Measurements from ENCODE around the gene CPNE4.
"Not testable (repeated sequence)": the region's sequence is repeated elsewhere in the genome, so short reads cannot be mapped to it uniquely, and the experiment has no call there.

The CPNE4 gene

DNA sequence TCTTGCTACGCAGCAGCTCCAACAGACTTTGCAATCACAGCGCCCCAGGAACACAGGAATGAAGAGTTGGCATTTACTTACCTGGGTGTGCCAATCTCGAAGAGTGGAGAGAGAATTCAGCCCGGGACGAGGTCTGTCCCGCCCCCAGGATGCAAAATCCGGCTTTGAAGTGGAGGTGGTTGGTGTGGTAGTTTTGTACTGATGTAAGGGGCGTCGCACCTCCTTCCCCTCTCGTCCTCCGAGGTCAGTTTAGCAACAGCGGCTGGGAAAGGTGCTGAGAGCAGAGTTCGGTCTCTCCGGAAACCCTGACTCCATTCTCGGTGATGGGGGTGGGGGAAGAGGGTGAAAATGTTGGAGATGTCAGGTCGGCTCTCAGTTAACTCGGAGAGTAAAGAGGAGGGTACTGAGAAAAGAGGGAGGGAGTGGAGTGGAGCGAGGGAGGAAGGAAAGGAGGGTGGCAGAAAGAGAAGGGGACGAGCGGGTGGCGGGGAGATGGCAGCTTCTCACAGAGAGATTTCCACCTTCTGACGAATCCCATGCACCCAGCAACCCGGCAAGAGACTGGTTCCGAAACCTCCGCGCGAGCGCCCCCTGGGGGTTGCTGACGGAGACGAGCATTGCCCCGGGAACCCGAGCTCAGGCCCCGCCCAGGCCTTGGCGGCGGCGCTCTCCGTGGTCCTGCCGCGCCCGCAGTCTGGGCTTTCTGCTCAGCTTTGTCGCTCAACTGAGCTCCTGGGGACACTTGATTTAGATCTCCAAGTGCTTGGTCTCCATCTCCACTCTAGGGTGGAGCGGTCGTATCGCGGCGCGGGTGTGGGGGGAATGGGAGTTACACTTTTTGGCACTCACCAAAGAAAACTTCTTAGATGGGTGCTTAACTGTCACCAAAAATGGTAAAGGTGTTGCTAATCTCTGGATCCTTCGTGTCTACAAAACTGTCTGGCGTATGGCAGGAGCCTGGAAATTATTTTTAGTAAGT lies at the start of gene CPNE4:
Gene CPNE4, minus strand, starts transcription at position 529 of the 979 bp plus-strand sequence.
- peaks cover 51% of the 10 kb centered on the region for H3K27me3 Mint-ChIP-seq
- peak within 1 kb of the TSS; percentile 5 for H3K4me3 Mint-ChIP-seq
- no peaks in the 10 kb centered on the region for H3K36me3 Mint-ChIP-seq (ENCODE audit: low read depth)
- intact Hi-C loops (cut with micrococcal nuclease) = loop anchor here (10.0 kb wide), 1 partner anchor 360 kb away; no protein-coding TSS in a partner anchor
- H3K9me3 Mint-ChIP-seq = no peaks in the 10 kb centered on the region
- peaks cover 18% of the 10 kb centered on the region for H3K4me1 Mint-ChIP-seq (ENCODE audit: low read depth)
- no peak within 1 kb of the TSS for H3K27ac Mint-ChIP-seq

DNA sequence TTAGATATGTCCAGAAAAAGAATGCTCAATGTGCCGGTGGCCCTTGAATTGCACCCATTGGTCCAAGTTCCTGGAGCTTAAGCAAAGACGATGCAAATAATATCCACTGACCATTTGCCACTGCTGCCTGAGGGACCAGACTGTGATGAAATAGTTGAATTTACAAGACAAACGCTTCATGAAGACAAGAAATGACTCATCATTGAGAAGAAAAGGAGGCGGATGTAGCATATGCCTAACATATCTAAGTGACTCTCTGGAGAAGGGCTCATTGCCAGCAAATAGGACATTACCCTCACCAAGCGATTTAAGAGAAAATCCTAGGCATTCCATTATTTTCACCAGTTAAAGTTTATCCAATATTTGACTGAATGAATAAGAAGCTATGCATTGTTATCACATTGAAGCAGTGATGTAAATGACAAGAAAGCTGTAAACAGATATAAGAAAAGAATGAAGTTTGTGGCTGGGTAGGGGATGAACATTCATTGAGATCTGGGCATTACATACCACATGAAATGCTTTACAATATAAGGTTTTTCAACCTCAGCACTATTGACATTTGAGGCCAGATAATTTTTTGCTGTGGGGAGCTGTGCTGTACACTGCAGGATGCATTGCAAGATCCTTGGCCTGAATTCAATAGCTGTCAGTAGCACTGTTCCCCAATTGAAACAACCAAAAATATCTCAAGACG lies 48.9 kb upstream of the CPNE4 start:
- Mint-ChIP-seq H3K9me3 (no peaks in the 10 kb centered on the region), H3K4me3 (no peak overlapping the region), H3K27me3 (no peaks in the 10 kb centered on the region), H3K36me3 (ENCODE audit: low read depth) (no peaks in the 10 kb centered on the region), H3K27ac (no peak overlapping the region), H3K4me1 (ENCODE audit: low read depth) (no peaks in the 10 kb centered on the region)
- intact Hi-C loops (cut with micrococcal nuclease) = no loop called here

GRCh38 chr3:132083159-132083558 lies 48.3 kb upstream of the CPNE4 start:
- Mint-ChIP-seq H3K4me3 (no peak overlapping the region), H3K27me3 (no peaks in the 10 kb centered on the region), H3K4me1 (ENCODE audit: low read depth) (no peaks in the 10 kb centered on the region), H3K27ac (no peak overlapping the region), H3K36me3 (ENCODE audit: low read depth) (no peaks in the 10 kb centered on the region), H3K9me3 (no peaks in the 10 kb centered on the region)
- intact Hi-C loops (cut with micrococcal nuclease) = no loop called here

DNA sequence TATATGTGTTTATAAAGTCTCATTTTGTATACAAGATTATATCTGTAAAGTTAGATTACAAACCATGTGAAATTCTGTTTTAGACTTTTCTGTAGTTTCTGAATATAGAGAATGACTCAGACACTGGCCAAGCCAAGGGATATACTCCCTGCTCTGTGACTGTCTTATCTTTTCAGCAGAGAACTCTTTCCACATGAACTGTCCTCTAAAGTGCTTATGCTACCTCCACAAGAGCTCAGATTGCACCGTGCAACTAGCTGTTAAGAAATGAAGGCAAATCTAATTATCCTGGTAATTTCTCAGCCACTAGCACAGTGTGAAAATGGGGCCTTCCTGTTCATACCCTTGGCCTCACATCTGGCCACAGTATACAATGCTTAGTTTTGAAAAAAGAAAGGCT lies 44.3 kb upstream of the CPNE4 start:
- Mint-ChIP-seq H3K27me3 (no peaks in the 10 kb centered on the region), H3K36me3 (ENCODE audit: low read depth) (no peaks in the 10 kb centered on the region), H3K4me1 (ENCODE audit: low read depth) (no peaks in the 10 kb centered on the region), H3K4me3 (no peak overlapping the region), H3K9me3 (no peaks in the 10 kb centered on the region), H3K27ac (no peak overlapping the region)
- intact Hi-C loops (cut with micrococcal nuclease) = no loop called here

DNA sequence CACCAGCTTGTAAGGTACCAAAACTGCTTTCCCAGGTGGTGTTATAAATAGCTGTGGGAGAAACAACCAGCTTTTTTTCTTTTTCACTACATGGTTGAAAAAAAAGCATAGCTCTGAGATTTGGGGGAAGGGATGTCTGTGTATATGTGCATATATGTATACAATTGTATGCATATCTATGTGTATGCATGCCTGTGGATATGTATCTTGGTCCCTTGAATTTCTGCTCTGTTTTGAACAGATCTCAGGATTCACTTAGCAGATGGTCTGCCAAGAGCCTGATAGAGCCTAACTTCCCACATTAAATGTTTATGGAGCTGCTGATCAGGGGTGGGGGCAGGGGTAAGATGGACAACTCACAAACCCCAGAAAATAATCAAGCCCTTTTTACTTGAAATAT lies 39.0 kb upstream of the CPNE4 start:
- no peaks in the 10 kb centered on the region for H3K36me3 Mint-ChIP-seq (ENCODE audit: low read depth)
- intact Hi-C loops (cut with micrococcal nuclease) = no loop called here
- H3K27ac Mint-ChIP-seq = no peak overlapping the region
- H3K9me3 Mint-ChIP-seq = no peaks in the 10 kb centered on the region
- H3K4me3 Mint-ChIP-seq = no peak overlapping the region
- H3K27me3 Mint-ChIP-seq = peaks cover 1% of the 10 kb centered on the region
- H3K4me1 Mint-ChIP-seq (ENCODE audit: low read depth) = no peaks in the 10 kb centered on the region

- H3K36me3 Mint-ChIP-seq (ENCODE audit: low read depth) = no peaks in the 10 kb centered on the region
Observed at GRCh38 chr3:132071043-132071442, 36.2 kb upstream of the CPNE4 start.

GRCh38 chr3:132064114-132064513 lies 29.3 kb upstream of the CPNE4 start:
- Mint-ChIP-seq H3K36me3 (ENCODE audit: low read depth) (no peaks in the 10 kb centered on the region), H3K4me1 (ENCODE audit: low read depth) (no peaks in the 10 kb centered on the region), H3K27ac (no peak overlapping the region), H3K4me3 (no peak overlapping the region), H3K9me3 (no peaks in the 10 kb centered on the region), H3K27me3 (no peaks in the 10 kb centered on the region)
- intact Hi-C loops (cut with micrococcal nuclease) = no loop called here

More at GRCh38 chr3:132071043-132071442, 36.2 kb upstream of the CPNE4 start:
- Mint-ChIP-seq H3K27ac (no peak overlapping the region), H3K4me1 (ENCODE audit: low read depth) (no peaks in the 10 kb centered on the region), H3K9me3 (no peaks in the 10 kb centered on the region), H3K4me3 (no peak overlapping the region), H3K27me3 (peaks cover 1% of the 10 kb centered on the region)
- intact Hi-C loops (cut with micrococcal nuclease) = no loop called here

GRCh38 chr3:132062535-132062934 lies 27.7 kb upstream of the CPNE4 start:
- H3K9me3 Mint-ChIP-seq = no peaks in the 10 kb centered on the region
- no peaks in the 10 kb centered on the region for H3K4me1 Mint-ChIP-seq (ENCODE audit: low read depth)
- no peak overlapping the region for H3K4me3 Mint-ChIP-seq
- no peaks in the 10 kb centered on the region for H3K27me3 Mint-ChIP-seq
- H3K36me3 Mint-ChIP-seq (ENCODE audit: low read depth) = no peaks in the 10 kb centered on the region
- intact Hi-C loops (cut with micrococcal nuclease) = no loop called here
- no peak overlapping the region for H3K27ac Mint-ChIP-seq

- H3K9me3 Mint-ChIP-seq = no peaks in the 10 kb centered on the region
- no peaks in the 10 kb centered on the region for H3K4me1 Mint-ChIP-seq (ENCODE audit: low read depth)
- H3K27ac Mint-ChIP-seq = no peak overlapping the region
- H3K36me3 Mint-ChIP-seq (ENCODE audit: low read depth) = no peaks in the 10 kb centered on the region
- no peaks in the 10 kb centered on the region for H3K27me3 Mint-ChIP-seq
- H3K4me3 Mint-ChIP-seq = no peak overlapping the region
- intact Hi-C loops (cut with micrococcal nuclease) = no loop called here
Observed at GRCh38 chr3:132055872-132056271, 21.1 kb upstream of the CPNE4 start.

DNA sequence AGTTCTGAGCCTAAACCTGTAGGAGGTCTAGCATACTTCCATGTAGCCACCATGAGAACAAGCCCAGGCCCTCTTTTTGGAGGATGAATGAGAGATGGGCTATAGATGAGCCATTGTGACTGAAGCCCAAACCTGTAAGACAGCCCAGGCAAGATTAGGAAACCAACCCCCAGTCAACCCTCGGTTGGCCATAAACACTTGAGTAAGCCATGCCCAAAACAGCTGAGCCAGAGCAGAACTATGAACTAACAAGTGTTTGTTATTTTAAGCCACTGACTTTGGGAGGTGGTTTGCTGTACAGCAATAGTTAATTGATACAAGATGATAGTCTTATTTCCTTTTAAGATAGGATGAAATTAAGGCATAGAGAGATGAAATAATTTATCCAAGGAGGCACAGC lies 12.4 kb upstream of the CPNE4 start:
- Mint-ChIP-seq H3K9me3 (no peaks in the 10 kb centered on the region), H3K4me3 (no peak overlapping the region), H3K36me3 (ENCODE audit: low read depth) (no peaks in the 10 kb centered on the region), H3K27ac (no peak overlapping the region), H3K27me3 (no peaks in the 10 kb centered on the region), H3K4me1 (ENCODE audit: low read depth) (no peaks in the 10 kb centered on the region)
- intact Hi-C loops (cut with micrococcal nuclease) = no loop called here

- intact Hi-C loops (cut with micrococcal nuclease); H3K4me3 Mint-ChIP-seq; H3K27me3 Mint-ChIP-seq; H3K27ac Mint-ChIP-seq; H3K4me1 Mint-ChIP-seq (ENCODE audit: low read depth); H3K36me3 Mint-ChIP-seq (ENCODE audit: low read depth); H3K9me3 Mint-ChIP-seq: not testable (repeated sequence)
Observed at GRCh38 chr3:132044874-132045273, 10.1 kb upstream of the CPNE4 start.

DNA sequence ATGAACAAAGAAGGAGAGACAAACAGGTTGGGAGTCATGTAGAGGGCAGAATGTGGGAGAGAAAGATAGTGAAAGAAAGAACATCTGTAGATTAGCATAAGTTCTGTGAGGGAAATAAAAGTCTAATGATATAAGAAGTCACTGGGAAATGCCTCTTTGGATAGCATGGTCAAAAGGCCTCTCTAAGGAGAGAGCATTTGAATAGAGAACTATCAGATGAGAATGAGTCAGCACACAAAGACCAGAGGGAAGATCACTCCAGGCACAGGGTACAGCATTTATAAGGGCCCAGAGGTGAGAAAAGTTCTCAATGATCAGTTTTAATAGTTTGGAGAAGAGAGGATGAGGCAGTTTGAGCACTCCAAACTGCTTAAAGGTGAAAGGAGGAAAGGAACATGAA lies 7.9 kb upstream of the CPNE4 start:
- Mint-ChIP-seq H3K4me3 (no peak overlapping the region), H3K27ac (no peak overlapping the region), H3K9me3 (no peaks in the 10 kb centered on the region), H3K4me1 (ENCODE audit: low read depth) (no peaks in the 10 kb centered on the region), H3K36me3 (ENCODE audit: low read depth) (no peaks in the 10 kb centered on the region), H3K27me3 (no peaks in the 10 kb centered on the region)
- intact Hi-C loops (cut with micrococcal nuclease) = no loop called here

DNA sequence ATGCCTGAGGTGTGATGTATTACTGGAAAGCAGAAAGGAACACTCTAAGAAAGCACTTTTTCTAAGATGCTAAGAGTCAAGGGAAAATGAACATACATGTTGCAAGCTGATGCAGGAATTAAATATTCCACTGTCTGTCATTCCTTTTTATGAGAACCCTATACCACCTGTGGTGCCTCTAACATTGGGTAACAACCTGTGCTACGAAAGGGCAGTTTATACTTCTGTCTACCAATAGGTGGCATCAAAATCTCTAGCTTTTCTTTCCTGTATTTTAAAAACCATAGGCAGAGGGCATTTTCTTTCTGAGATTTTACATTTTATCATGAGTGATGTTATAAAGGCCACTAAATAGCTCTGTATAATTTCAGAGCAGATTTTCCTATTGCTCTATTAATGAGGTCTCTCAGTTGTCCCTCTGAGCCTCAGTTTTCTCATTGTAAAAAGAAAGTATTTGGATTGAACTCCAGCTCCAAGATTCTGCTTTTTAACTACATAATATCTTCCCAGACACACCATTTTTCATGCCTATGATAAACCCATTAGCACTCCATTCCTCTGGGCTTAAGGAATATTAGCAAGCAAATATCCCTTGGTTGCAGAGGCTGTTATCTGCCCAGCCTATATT lies 3.5 kb upstream of the CPNE4 start:
- H3K4me3 Mint-ChIP-seq = no peak overlapping the region
- peaks cover 18% of the 10 kb centered on the region for H3K4me1 Mint-ChIP-seq (ENCODE audit: low read depth)
- H3K27me3 Mint-ChIP-seq = peaks cover 34% of the 10 kb centered on the region
- intact Hi-C loops (cut with micrococcal nuclease) = loop anchor here (1.0 to 10.0 kb wide), 2 partner anchors 142 to 356 kb away; no protein-coding TSS in a partner anchor
- no peaks in the 10 kb centered on the region for H3K36me3 Mint-ChIP-seq (ENCODE audit: low read depth)
- no peaks in the 10 kb centered on the region for H3K9me3 Mint-ChIP-seq
- no peak overlapping the region for H3K27ac Mint-ChIP-seq

DNA sequence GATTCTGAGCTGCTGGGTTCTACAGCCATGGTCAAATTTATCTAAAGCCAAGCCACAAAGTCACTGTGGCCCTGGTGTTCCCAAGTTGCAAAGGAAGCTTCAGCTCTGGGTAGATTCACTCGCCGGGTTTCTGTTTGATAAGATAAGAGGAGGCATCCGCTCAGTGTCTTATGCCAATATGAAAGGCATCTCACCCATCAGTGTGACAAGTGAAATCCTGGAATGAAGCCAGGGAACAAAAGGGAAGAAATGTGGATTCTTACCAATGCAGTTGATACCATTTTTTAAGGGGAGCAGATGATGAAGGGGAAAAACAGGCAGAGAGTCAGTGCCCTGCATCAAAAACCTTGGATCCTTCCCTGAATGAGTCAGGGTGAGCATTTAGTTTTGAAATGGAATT lies 2.8 kb upstream of the CPNE4 start:
- H3K4me3 Mint-ChIP-seq = no peak overlapping the region
- H3K9me3 Mint-ChIP-seq = no peaks in the 10 kb centered on the region
- no peaks in the 10 kb centered on the region for H3K36me3 Mint-ChIP-seq (ENCODE audit: low read depth)
- intact Hi-C loops (cut with micrococcal nuclease) = loop anchor here (10.0 kb wide), 1 partner anchor 357 kb away; no protein-coding TSS in a partner anchor
- no peak overlapping the region for H3K27ac Mint-ChIP-seq
- H3K27me3 Mint-ChIP-seq = peaks cover 42% of the 10 kb centered on the region
- peaks cover 18% of the 10 kb centered on the region for H3K4me1 Mint-ChIP-seq (ENCODE audit: low read depth)

All from dendritic cell treated with granulocyte-macrophage colony-stimulating factor and Interleukin-4, amounts not matched to agents 40 ng/mL and 50 ng/mL, for 4 days (primary cell).